Liver (tissue), 3 donors: ENCODE measurements around the gene SPI1.

Source experiments
- TAF1 ChIP-seq: conservative IDR thresholded peaks from 2 replicates; pipeline ENCODE4 v1.6.1; 2016; ENCODE audit warnings: antibody characterized with exemption, mild to moderate bottlenecking
- YY1 ChIP-seq: IDR thresholded peaks from 2 replicates; pipeline ENCODE4 v1.6.1; 2016; ENCODE audit warnings: antibody characterized with exemption, mild to moderate bottlenecking
- TF ChIP-seq, protein P1 (sequence below): fragments of 150-350 bp; IDR thresholded peaks from 2 replicates; pipeline ENCODE4 v1.5.1; 2017; ENCODE audit warnings: improper control_type of control experiment, low read depth, low read length; ENCODE audit not compliant: missing input control
- TF ChIP-seq, protein P2 (sequence below): IDR thresholded peaks from 2 replicates; pipeline ENCODE4 v1.6.1; 2016; ENCODE audit warnings: antibody characterized with exemption
- TF ChIP-seq, protein P3 (sequence below): IDR thresholded peaks from 2 replicates; pipeline ENCODE4 v1.6.1; 2016; ENCODE audit warnings: antibody characterized with exemption
- donor health status: healthy.
- donor health status: healthy.

DNA sequence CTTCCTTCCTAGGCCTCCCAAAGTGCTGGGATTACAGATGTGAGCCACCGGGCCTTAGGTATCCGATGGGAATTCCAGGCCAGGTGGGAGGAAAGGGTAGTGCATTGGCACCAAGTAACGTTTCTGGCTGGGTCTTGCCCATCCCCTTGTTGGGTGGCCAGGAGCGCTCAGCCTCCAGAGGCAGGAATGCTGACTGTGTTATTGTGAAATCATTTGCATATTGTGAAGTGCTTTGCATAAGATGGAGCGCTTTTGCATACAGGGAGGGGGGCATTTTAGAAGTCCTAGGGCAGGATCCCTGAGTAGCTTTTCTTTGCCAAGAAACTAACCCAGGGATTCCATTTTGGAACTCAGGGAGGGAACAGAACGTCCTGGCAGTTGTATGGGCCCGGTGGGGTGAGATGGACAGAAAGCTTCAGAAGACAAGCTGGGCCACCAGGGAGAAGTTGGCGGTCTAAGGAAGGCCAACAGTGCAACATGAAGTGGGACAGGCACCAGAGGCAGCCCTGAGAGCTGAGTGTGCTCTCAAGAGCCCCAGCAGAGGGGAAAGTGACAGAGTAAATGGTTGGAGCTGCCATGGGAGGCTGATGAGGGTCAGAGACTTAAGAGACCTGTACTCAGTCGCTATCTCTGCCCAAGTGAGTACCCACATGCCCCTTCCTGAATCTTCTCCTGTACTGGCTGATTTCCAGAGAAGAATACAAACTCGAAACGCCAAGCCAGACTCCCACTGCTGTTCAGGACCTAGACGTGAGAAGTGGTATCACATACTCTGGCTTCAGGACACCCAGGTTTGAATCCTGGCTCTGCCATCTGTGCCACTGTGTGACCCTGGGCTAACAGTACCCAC lies 28.8 kb upstream of the SPI1 start:
- TF ChIP-seq, protein P1, sequence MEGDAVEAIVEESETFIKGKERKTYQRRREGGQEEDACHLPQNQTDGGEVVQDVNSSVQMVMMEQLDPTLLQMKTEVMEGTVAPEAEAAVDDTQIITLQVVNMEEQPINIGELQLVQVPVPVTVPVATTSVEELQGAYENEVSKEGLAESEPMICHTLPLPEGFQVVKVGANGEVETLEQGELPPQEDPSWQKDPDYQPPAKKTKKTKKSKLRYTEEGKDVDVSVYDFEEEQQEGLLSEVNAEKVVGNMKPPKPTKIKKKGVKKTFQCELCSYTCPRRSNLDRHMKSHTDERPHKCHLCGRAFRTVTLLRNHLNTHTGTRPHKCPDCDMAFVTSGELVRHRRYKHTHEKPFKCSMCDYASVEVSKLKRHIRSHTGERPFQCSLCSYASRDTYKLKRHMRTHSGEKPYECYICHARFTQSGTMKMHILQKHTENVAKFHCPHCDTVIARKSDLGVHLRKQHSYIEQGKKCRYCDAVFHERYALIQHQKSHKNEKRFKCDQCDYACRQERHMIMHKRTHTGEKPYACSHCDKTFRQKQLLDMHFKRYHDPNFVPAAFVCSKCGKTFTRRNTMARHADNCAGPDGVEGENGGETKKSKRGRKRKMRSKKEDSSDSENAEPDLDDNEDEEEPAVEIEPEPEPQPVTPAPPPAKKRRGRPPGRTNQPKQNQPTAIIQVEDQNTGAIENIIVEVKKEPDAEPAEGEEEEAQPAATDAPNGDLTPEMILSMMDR, result no peak
- TF ChIP-seq, protein P2, sequence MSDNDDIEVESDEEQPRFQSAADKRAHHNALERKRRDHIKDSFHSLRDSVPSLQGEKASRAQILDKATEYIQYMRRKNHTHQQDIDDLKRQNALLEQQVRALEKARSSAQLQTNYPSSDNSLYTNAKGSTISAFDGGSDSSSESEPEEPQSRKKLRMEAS, result no peak
- TF ChIP-seq TAF1 (no peak), YY1 (no peak)
- TF ChIP-seq, protein P3, sequence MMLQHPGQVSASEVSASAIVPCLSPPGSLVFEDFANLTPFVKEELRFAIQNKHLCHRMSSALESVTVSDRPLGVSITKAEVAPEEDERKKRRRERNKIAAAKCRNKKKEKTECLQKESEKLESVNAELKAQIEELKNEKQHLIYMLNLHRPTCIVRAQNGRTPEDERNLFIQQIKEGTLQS, result no peak
